Fibroblast of pulmonary artery (primary cell): ENCODE measurements around the gene GALR1.
A peak's percentile ranks its signal among the peaks of the same experiment; 100 is the strongest.

Experiments used
- DNase-seq: peaks from one replicate; pipeline ENCODE4 v3.0.0-alpha.2; 2010; ENCODE audit warnings: low read depth
- H3K4me3 ChIP-seq: replicated peaks from 2 replicates; pipeline ENCODE4 v1.5.1; 2011; ENCODE audit warnings: low read depth, mild to moderate bottlenecking, control low read depth, low read length, moderate library complexity
- CTCF ChIP-seq: IDR thresholded peaks from 2 replicates; pipeline ENCODE4 v1.5.1; 2011; ENCODE audit warnings: mild to moderate bottlenecking, control low read depth, low read length, inconsistent platforms; ENCODE audit errors: missing control alignments

The GALR1 gene, protein sequence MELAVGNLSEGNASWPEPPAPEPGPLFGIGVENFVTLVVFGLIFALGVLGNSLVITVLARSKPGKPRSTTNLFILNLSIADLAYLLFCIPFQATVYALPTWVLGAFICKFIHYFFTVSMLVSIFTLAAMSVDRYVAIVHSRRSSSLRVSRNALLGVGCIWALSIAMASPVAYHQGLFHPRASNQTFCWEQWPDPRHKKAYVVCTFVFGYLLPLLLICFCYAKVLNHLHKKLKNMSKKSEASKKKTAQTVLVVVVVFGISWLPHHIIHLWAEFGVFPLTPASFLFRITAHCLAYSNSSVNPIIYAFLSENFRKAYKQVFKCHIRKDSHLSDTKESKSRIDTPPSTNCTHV

GRCh38 chr18:77249569-77250500, at the start of gene GALR1:
Gene GALR1 (plus strand): TSS chr18:77249848. CDS start chr18:77250549, 701 bp downstream.
- TF ChIP-seq CTCF, result no peak
- DNase-seq, result no peak
- H3K4me3 ChIP-seq, result peak within 1 kb of the TSS; percentile 40

DNA sequence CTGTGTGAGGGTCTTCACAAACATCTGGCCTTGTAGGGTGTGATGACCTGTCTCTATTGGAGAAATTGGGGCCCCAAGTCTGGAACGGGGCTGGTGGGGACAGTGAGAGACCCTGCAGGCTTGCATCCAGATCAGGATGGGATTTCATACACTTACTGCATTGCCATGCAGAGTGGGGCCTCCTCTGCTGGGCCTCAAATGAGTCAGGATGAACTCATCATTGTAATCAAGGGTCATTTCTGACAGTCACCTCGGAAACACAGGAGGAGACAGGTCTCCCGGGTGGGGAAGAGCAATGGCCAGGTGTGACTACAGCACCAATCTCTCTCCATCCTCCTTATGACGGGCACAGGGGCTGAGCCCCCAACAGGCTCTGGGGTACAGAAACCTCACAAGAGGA, 48.1 kb upstream of the GALR1 start:
- H3K4me3 ChIP-seq, result no peak overlapping the region
- no peak for TF ChIP-seq CTCF
- no peak for DNase-seq

DNA sequence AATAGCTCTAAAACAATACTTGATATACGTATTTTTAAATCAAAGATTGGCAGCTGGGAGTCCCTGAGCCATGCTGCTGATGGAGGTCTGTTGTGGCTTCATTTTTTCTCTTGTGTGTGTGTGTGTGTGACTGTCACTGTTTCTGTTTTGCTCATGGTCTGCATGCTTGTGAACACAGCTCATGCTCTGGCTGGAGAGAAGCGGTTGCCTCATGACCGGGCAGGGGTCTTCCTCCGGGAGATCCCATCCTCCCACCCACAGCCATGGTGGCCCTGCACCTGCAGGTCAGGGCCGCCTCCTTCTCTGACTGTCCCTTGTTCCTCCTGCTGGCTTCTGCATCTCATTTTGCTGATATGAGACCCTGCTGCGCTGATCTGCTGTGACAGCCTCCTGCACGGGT, 47.3 kb upstream of the GALR1 start:
- DNase-seq, result no peak
- TF ChIP-seq CTCF, result no peak
- H3K4me3 ChIP-seq, result no peak overlapping the region

DNA sequence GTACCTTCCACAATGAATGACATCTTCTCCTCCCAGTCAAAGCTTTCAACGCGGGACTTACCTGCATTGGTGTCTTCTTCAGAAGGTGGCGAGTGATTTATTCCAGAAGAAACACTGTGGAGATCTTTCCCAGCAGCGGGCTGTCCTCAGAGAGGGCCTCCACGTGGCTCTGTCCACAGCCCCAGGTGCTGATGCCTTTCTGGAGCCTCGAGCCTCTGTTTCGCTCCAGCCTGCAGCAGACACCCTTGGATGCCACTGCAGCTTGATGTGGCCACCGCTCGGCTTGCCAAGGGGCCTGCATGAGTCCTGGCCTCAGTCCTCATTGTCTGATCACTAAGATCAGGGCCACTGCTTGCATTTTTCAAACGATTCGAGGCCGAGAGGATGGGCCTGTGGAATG, 46.6 kb upstream of the GALR1 start:
- H3K4me3 ChIP-seq, result no peak overlapping the region
- no peak for TF ChIP-seq CTCF
- DNase-seq, result peak; percentile 30

DNA sequence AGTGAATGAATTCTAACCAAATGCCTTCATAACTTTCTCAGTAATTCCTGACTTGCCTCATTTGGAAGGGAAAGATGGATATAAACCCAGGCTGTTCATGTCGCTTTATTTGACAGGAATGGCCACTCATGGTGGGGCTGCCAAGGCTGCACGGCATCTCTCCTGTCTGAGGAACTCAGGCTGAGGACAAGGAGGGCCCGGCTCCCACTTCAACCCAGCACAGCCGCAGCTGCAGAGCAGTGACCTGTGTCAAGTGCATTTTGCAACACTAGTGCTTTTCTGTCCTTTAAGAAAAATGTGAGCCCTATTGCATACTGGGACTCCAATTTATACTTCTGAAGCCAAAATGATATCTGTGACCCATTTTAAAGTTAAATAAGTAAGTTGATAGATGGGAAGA, 45.8 kb upstream of the GALR1 start:
- DNase-seq, result no peak
- TF ChIP-seq CTCF, result no peak
- H3K4me3 ChIP-seq, result no peak overlapping the region

DNA sequence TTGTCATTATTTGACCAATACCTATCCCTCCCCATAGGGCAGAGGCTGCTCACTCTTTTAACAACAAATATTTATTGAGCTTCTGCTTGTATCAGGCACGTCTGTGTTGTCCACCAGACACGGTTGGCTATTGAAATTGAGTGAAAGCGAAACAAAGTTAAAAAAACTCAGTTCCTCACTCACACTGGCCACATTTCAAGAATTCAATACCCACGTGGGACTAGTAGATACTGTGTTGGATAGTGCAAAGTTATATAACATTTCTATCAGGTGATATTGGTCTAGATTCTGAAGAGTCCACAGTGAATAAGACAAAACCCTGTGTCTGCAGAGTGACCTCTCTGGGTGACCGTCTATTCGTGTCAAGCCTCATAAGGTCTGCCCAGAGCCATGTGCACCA, 43.9 kb upstream of the GALR1 start:
- H3K4me3 ChIP-seq, result no peak overlapping the region
- no peak for TF ChIP-seq CTCF
- no peak for DNase-seq
